Left lobe of liver (tissue), 2 donors: ENCODE results near the gene ZDHHC11. TPM values are rescaled to one million over a fixed set of nuclear protein-coding genes. Genes with fewer than 3 reads are reported as not detected.
"Not testable (repeated sequence)": the region's sequence is repeated elsewhere in the genome, so short reads cannot be mapped to it uniquely, and the experiment has no call there.

Experiments used
- ATAC-seq: fragments of 200-7000 bp; cut with Tn5 transposase; one replicate; pipeline ENCODE4 v1.9.1; 2020; ENCODE audit warnings: mild to moderate bottlenecking, moderate library complexity
- DNase-seq: peaks from one replicate; pipeline ENCODE4 v3.0.0-alpha.2; 2020; ENCODE audit warnings: low spot score
- total RNA-seq: library from RNA; stranded (reverse); gene quantifications from one replicate; pipeline ENCODE4 v1.2.1, GENCODE V29; 2021
- donor health status: DM: no; HTN: no; CAD: no; lungs with moderate emphysema.
- donor health status: DM: no; HTN: yes; CAD: no.

Gene ZDHHC11
- total RNA-seq, 1 donor from 2014 or later: 19.1 TPM

DNA sequence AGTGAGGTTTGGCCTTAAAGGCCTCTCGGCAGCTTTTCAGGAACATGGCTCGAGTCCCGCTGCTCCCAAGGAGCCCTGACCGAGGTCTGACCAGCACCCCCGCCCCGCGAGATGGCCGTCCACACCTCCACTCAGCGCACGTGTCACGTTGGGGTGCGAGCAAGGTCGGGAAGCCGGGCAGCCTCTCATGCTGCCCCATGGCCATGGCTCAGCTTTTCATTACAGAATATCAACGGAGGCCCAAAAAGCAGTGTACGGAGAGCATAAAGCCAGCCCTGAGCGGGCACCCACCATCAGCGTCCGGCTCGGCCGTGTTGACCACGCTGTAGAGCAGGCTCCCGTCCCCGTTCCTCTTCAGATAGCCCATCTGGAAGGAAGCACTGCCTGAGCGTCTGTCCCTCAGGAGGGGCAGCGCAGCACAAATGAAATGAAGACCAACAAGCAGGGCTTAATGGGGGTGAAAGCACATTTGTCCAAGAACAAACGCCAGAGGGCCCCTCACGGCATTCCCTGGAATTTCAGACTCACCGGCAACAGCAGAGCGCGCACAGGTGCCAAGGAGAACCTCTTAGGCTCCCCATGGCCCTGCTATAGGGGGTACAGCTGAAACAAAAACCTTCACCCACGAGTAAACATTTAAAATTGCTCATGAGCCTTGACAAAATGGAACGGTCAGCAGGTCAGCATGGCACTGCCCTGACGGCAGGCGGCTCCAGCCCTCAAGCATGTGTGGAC, 30.2 kb upstream of the ZDHHC11 start:
- no peak for DNase-seq
- ATAC-seq: no peak

DNA sequence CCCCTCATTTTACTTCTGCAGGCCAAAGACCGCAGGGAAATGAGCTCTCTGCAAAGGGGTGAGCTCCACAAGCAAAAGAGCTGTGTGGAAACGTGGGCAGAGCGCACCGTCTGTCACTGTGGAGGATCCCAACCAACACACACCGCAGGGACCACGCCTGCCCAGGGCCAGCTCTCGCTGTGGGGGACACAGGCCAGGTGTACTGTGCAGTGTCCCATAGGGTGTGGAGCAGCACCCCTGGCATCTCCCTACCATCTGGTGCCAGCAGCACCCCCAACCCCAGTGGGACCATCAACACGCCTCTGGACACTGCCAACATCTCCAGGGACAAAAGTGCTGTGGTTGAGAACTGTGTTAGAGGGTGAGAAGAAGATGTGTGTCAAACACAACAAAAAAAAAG, 27.9 kb upstream of the ZDHHC11 start:
- peak; percentile 10 for ATAC-seq
- DNase-seq: not testable (repeated sequence)

DNA sequence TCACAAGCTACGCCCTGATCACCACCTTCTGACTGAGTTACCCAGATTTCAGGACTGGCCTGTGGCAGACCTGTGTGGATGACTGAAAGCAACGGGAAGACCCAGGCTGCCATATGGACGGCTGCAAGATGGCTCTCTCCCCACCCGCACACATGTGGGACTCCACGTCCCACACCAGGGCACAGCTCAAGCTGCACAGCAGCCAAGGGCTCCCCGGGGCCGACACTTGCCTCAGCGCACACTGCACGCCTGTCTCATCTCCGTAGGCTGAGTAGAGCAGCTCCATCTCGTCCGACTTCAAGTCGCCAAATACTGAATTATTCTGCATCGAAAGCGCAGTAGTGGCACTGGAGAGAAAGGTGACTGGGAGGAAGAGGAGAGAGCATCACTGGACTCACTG, 27.3 kb upstream of the ZDHHC11 start:
- DNase-seq: no peak
- ATAC-seq: no peak

DNA sequence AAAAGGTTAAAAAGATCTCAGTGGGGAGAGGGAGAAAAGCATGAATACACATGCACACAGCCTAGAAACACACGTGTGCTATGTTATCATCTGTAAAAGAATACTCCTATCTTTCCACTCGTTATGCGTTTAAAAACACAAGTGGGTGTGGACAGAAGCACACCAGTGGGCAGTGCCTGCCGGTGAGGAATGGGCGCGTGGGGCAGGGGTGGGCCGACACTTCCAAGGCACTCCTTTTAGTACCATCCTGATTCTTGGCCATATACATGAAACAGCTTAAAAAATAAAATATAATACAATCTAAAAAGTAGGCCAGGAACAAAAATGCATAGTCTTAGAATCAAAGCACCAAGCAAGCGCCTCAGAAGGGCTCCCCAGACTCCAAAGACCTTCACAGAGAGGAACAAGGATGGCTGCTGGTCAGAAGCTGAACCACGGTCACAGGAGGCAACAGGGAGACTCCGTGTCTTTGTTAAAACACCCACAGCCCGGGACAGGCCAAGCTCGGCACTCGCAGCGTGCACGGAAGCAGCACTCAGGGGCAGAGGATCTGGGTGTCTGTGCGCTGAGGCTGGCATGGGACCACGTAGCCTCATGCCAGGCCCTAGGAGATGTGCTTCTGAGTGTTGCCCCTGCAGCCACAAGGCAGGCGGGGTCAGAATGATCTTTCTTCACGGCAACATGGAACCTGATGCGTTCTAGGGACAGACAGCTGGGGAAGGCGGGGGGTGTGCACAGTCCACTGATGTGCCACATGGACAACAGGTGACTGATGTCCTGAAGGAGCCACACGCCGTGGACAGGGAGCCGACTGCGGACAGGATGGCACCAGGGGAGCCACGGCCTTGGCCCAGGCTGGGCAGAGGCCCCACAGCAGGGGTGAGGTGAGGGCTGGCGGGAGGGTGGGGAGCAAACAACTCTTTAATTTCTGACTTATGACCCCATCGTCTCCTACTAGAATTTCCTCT, 25.9 kb upstream of the ZDHHC11 start:
- DNase-seq: no peak

DNA sequence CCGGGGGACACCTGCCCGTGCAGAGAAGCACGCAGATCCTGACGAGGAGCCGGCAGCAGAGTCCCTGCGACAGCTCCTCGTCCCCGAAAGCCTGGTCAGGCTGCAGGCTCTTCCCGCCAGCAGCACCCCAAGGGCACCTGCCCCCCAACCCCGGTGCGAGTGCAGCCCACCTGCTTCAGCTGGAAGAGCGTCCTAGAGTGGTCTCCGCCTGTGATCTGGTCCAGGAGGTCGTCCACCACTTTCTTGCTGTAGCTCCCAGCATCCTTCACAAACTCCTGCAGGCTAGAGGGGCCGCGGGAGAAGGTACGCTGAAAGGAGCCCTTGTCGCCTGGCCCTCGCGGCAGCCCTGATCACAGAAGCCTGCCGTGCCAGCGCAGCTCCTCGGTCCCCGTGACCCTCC, 25.1 kb upstream of the ZDHHC11 start:
- ATAC-seq (no peak), DNase-seq (no peak)

More for the DNA sequence above, 25.9 kb upstream of the ZDHHC11 start:
- ATAC-seq: no peak

DNA sequence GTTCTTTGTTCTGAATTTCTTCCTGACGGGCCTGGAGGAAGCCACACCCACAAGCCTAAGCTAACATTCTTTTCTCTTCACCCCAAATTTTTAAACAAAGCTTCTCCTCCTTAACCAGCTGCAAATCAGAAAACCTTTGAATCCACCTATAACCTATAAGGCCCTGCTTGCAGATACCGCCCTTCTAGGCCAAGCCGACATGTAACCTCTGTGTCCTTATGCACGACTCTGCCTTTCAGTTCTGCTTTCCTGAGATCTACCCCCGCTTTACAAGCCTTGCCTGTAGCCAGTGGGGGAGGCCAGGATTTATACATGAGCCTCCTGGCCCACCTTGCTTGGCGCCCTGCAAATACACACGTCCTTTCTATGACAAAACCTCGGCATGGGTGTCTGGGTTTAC, 22.5 kb upstream of the ZDHHC11 start:
- no peak for ATAC-seq
- no peak for DNase-seq

DNA sequence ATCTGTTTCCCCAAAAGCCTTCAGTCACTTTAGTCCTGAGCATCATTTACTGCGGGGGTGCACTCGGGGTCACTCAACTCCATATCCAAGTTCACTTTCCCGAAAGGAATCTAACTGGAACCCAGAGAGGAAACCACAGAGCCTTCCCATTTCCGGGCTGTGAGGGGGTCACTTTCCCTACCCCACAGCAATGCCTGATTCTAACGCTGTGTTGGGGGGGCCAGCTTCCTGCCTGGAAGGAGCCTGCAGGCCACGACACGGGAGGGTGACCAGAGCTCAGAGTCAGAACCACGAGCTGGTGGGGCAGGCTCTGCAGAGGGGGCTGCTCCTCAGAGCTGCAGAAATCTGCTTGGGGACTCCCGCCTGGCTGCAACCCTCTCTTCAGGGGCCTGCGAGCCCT, 21.5 kb upstream of the ZDHHC11 start:
- DNase-seq: no peak
- peak; percentile 47 for ATAC-seq

DNA sequence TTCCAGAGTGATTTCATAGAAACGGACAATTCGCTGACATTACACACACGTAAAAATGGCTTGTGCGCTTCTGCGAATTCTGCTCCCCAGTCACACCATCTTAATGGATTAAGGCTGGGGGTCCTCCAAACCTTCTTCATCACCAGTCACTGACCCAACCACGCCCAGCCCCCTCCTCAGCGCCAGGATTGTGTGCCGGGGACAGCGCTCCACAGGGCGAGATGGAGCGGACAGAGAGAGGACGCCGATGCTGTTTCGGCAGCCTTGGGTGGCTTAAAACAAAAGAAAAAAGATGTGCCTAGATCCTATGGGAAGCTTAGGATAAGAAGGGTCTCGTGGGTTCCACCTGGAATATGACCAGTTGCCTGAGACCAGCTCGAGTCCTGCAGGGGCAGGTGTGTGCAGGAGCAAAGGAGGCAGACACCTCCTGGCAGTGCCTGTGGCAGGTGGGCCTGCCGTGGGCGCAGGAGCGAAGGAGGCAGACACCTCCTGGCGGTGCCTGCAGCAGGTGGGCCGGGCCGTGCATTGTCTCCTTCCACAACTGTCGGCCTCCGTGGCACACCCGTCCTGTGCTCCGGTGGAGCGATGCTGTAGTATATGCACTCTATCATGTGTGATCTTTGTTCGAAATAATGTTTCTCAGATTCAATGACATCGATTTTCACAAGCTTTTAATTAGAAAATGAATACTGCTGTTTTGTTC, 21.0 kb upstream of the ZDHHC11 start:
- ATAC-seq (no peak), DNase-seq (no peak)

DNA sequence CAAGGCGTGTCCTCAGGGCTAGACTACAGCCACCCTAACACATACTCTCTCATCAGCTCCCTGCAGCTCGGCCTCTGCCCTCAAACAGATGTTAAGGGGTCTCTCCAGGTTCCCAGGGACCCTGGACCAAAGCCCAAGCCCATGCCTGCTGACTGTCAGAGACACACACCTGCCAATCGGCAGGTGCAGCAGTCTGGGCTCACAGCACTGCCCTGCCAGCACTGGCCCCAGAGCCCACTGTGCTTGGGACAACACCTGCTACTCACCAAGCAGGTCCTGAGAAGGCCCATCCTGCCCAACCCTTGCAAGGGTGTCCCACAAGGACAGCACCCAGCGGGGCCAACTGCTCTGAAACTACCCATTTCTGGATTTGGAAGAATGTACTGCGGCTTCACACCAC, 20.2 kb upstream of the ZDHHC11 start:
- ATAC-seq: no peak
- no peak for DNase-seq

DNA sequence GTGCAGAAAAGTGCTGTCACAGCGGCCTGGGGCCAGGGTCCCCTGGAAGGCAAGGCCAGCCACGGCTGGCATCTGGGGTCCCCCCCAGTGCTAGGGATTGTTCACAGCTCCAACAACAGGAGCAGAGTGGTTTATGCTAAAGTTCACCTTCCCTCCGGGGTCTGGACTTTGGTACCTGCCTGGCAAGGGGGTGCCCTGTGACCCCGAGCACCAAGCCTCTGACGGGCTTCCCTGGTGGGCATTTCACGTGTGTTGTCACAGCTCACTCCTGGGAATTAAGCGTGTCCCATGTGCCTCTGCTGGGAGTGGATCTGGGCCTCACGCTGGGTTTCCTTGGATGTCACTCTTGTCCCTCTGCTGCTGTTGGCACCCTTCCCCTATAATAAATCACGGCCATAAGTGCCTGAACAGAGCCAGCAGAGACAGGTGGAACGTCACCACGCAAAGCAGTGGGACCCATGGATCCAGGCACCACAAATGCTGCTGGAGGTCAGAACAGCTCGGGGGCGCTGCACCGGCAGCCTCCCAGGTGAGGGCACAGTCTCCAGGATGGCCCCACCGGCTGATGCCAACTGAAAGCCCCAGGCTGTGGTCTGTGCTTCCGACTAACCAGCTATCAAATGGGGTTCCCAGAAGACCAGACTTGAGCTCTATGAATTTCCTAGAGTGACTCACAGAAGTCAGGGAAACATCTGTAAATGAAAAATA, 17.8 kb upstream of the ZDHHC11 start:
- ATAC-seq: no peak

DNA sequence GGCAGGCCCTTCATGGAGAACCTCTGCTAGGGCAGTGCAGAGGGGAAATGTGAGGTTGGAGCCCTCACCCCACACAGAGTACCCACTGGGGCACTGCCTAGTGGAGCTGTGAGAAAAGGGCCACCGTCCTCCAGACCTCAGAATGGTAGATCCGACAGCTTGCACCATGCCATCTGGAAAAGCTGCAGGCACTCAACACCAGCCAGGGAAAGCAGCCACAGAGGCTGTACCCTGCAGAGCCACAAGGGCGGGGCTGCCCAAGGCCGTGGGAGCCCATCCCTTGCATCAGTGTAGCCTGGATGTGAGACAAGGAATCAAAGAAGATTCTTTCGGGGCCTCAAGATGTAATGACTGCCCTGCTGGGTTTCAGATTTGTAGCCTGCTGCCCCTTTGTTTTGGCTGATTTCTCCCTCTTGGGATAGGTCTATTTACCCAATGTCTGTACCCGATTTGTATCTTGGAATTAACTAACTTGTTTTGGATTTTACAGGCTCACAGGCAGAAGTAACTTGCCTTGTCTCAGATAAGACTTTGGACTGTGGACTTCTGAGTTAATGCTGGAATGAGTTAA, 16.6 kb upstream of the ZDHHC11 start:
- DNase-seq: no peak
- no peak for ATAC-seq

More for the DNA sequence above, 17.8 kb upstream of the ZDHHC11 start:
- no peak for DNase-seq

DNA sequence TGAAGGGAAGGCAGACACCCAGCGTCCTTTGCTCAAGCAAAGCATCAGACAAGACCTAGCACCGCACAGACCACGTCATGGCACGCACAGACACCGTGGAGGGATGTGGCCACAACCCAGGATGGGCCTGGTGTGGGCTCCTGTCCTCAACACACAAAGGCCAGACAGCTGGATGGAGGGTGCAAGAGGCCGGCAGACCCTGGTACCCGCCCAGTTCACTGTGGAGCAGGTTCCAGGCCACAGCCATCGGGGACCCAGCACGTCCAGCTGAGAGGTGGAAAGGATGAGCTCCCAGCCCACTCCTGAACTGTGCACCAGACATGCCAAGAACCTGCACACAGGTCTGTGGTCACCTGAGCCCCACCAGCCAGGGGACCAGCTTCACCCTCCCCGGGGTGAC, 15.0 kb upstream of the ZDHHC11 start:
- DNase-seq (no peak), ATAC-seq (no peak)

DNA sequence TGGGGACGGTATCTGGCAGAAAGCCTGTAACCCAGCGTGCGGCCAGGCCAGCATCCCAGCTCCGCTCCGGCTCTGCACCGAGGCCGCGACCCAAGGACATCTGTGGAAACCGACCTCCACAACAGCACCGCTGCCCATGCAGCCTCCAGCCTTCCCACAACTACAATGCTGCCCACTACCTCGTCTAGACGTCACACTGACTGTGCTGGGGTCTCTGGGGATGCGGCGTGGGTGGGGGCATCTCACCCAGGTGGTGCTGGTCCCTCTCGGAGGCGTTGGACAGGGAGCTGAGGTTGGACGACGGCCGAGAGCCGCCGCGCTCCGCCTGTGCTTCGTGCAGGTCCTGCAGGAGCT, 14.4 kb upstream of the ZDHHC11 start:
- ATAC-seq: no peak
- DNase-seq: no peak

DNA sequence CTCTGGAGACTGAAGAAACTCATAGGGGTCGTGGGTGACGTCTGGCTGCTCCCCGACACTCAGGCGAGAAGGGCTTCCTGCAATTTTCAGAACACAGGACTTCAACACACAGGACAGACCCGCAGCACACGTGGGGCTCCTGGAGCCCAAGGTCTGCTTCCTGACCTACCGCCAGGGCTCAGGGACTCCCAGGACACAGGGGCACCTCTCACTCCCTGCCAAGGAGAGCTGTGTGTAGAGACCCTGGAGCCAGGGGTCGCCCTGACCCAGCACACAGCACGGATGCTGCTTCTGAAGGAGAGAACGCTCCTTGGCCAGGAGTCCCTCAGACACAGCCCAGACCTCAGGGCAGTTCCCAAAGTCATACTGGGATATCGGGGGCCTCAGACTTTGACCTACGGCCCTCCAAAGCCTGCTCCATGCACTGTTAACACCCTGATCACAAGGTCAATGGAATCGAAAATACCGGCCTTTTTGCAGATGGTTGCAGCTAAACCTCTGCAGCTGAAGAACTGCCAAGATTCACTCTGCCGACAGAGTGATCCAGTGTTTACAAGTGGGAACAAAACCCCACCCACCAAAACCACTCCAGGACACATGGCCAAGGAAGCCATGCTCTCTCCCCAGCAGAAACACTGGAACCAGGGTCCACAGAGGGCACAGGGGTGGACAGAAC, 13.8 kb upstream of the ZDHHC11 start:
- ATAC-seq (peak; percentile 14), DNase-seq (no peak)

DNA sequence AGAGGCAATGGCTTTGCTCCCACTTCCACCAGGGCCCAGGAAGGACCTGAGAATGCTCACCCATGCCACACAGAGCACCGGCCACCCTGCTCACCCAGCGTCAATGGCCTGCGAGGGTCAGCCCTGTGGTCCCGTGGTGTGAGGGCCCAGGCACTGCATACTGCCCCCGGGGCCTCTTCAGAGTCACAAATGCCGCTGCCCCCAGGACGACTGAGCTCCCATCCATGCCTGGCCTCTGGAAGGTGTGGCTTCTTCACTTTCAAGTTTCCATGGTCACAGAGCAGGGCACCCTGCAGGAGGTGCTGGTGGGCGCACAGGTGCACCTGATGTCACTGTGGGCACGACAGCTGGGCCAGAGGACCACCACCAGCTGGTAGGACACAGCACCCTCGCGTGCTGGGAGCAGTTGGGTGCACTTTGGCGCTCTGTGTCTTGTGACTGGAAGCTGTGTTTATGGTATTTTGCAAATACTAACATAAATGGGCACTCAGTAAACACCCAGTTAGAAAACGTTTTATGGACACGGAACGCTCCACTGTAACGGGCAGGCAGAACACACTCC, 12.5 kb upstream of the ZDHHC11 start:
- ATAC-seq (no peak), DNase-seq (no peak)

DNA sequence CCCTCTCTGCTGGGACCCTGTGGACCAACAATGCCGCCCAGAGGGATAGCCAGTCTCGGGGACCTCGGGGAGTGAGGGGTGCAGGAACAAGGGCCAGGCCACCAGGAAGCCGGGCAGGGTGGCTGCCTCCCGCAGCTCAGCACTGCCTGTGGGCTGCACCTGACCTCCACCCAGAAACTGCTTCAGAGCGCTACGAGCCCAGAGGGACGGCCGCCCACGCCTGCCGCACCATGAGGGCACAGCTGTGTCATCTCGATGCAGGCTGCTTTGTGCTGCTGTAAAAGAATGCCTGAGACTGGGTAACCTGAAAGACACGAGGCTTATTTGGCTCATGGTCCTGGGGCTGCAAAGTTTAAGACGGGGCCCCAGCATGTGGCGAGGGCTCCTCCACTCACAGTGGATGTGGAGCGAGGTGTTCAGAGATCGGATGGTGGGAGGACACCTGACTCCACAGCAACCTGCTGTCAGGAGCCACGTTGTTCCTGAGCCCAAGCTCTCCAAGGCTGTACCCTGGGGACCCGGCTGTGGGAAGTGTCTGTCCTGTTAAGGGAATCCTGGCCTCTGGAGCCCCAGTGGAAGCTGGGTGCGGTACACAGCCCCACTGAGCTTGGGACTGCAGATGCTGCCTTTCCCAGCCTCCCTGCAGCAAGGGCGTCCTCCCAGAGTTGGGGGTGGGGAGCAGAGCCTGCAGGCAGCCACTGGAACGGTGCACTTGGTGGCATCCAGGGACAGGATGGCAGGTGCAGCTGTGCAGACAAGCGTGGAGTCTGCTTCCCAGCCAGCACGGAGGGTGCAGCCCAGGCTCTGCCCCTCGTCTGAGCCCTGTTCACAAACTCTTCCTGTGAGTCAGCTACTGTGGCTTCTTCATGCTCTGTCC, 11.8 kb upstream of the ZDHHC11 start:
- DNase-seq (no peak), ATAC-seq (no peak)

DNA sequence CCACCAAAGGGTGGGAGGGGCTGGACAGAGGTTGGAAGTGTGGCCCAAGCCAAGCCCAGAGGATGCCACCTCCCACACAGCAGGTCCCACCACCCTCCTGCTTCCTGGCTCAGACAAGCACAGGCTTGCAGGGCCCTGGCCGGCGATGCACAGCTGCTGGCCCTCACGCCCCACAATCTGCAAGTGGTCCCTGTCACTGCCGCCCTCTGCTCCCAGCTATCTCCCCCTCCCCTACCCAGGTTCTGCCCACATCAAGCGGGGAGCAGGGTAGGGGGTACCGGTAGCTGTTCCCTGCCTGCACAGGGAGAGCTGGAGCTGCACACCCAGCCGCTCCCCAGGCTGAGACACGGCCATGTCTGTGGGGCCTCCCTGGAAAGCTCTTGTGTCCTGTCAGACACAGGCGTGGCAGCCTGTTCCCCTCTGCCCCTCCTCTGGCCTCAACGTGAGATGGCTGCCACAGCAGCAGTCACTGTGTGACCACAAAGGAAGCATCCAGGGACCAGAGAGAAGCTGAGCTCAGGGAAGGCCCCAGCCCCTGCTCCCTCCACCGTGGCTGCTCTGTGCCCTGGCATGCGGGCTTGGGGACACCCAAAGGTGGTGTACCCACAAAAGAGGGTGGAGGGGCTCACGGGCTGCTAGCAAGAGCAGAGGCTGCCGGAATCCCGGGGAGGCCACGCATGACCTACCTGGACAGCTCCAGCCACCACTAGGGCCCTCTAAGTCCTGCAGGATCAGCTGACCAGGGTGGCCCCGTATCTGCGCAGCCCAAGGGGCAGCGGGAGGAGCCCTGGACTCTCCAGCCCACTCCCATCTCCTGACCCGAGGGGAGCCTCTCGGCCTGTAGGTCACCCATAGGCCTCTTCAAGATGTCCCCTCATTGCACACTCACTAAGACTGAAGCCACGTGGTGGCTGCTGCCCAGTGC, 10.9 kb upstream of the ZDHHC11 start:
- no peak for ATAC-seq
- no peak for DNase-seq
